ENCODE measurements around the gene FOXC1.
A peak's percentile ranks its signal among the peaks of the same experiment; 100 is the strongest.

FOXC1 gene

GRCh38 chr6:1636272-1636825 is 26.6 kb downstream of the FOXC1 start:
- TF ChIP-seq GATA3 (IDR thresholded peaks at IDR 0.05; ENCODE audit: low read depth, low read length), result no peak
- TF ChIP-seq GATA2 (IDR thresholded peaks at IDR 0.05; ENCODE audit: low read depth, low read length), result no peak

- TF ChIP-seq GATA3 (IDR thresholded peaks at IDR 0.05; ENCODE audit: low read depth, low read length), result no peak
- no peak for TF ChIP-seq GATA2 (IDR thresholded peaks at IDR 0.05; ENCODE audit: low read depth, low read length)
These were observed 27.5 kb downstream of the FOXC1 start for GRCh38 chr6:1636971-1637871.

- no peak for TF ChIP-seq GATA3 (IDR thresholded peaks at IDR 0.05; ENCODE audit: low read depth, low read length)
- TF ChIP-seq GATA2 (IDR thresholded peaks at IDR 0.05; ENCODE audit: low read depth, low read length), result no peak
These were observed 29.7 kb downstream of the FOXC1 start for GRCh38 chr6:1639430-1639829.

GRCh38 chr6:1640476-1640875 is 30.8 kb downstream of the FOXC1 start:
- TF ChIP-seq GATA2 (IDR thresholded peaks at IDR 0.05; ENCODE audit: low read depth, low read length) (no peak), GATA3 (IDR thresholded peaks at IDR 0.05; ENCODE audit: low read depth, low read length) (no peak)

- TF ChIP-seq GATA2 (IDR thresholded peaks at IDR 0.05; ENCODE audit: low read depth, low read length) (no peak; the same call in 1 of the 2 replicates), GATA3 (IDR thresholded peaks at IDR 0.05; ENCODE audit: low read depth, low read length) (no peak)
These were observed 31.7 kb downstream of the FOXC1 start for GRCh38 chr6:1641343-1641885.

GRCh38 chr6:1643111-1643510 is 33.4 kb downstream of the FOXC1 start:
- TF ChIP-seq GATA2 (IDR thresholded peaks at IDR 0.05; ENCODE audit: low read depth, low read length) (no peak), GATA3 (IDR thresholded peaks at IDR 0.05; ENCODE audit: low read depth, low read length) (no peak)

GRCh38 chr6:1643830-1644445 is 34.2 kb downstream of the FOXC1 start:
- TF ChIP-seq GATA3 (IDR thresholded peaks at IDR 0.05; ENCODE audit: low read depth, low read length) (no peak), GATA2 (IDR thresholded peaks at IDR 0.05; ENCODE audit: low read depth, low read length) (no peak)

GRCh38 chr6:1644516-1645060 is 34.9 kb downstream of the FOXC1 start:
- TF ChIP-seq GATA3 (IDR thresholded peaks at IDR 0.05; ENCODE audit: low read depth, low read length), result no peak
- TF ChIP-seq GATA2 (IDR thresholded peaks at IDR 0.05; ENCODE audit: low read depth, low read length), result no peak

- TF ChIP-seq GATA2 (IDR thresholded peaks at IDR 0.05; ENCODE audit: low read depth, low read length) (no peak), GATA3 (IDR thresholded peaks at IDR 0.05; ENCODE audit: low read depth, low read length) (no peak)
These were observed 35.9 kb downstream of the FOXC1 start for GRCh38 chr6:1645466-1646185.

GRCh38 chr6:1651362-1651761 is 41.6 kb downstream of the FOXC1 start:
- TF ChIP-seq GATA2 (IDR thresholded peaks at IDR 0.05; ENCODE audit: low read depth, low read length) (no peak), GATA3 (IDR thresholded peaks at IDR 0.05; ENCODE audit: low read depth, low read length) (no peak)

- TF ChIP-seq GATA2 (IDR thresholded peaks at IDR 0.05; ENCODE audit: low read depth, low read length) (no peak), GATA3 (IDR thresholded peaks at IDR 0.05; ENCODE audit: low read depth, low read length) (no peak)
These were observed 43.1 kb downstream of the FOXC1 start for GRCh38 chr6:1652842-1653241.

- TF ChIP-seq GATA2 (IDR thresholded peaks at IDR 0.05; ENCODE audit: low read depth, low read length) (no peak), GATA3 (IDR thresholded peaks at IDR 0.05; ENCODE audit: low read depth, low read length) (no peak)
These were observed 44.3 kb downstream of the FOXC1 start for GRCh38 chr6:1654054-1654453.

GRCh38 chr6:1657116-1657770 is 47.5 kb downstream of the FOXC1 start:
- TF ChIP-seq GATA3 (IDR thresholded peaks at IDR 0.05; ENCODE audit: low read depth, low read length) (no peak), GATA2 (IDR thresholded peaks at IDR 0.05; ENCODE audit: low read depth, low read length) (peak; percentile 28; the same call in 1 of the 2 replicates)

Measured in SH-SY5Y (cell line).